WTC11 (cell line): ENCODE results near the gene FBXL14.

Experiments
- CREM ChIP-seq: sonication (generic); formaldehyde crosslinking; IDR thresholded peaks from 2 replicates; pipeline ENCODE4 v1.8.1; 2022; ENCODE audit warnings: mild to moderate bottlenecking, missing genetic modification reagents, moderate library complexity
- CTCF ChIP-seq: fragments of 200-600 bp; IDR thresholded peaks from 2 replicates; pipeline ENCODE4 v1.8.0; 2022; ENCODE audit warnings: antibody characterized with exemption
- E2F1 ChIP-seq: sonication (generic); formaldehyde crosslinking; IDR thresholded peaks from 2 replicates; pipeline ENCODE4 v1.8.0; 2022; ENCODE audit warnings: mild to moderate bottlenecking, missing genetic modification reagents
- E2F5 ChIP-seq: sonication (generic); formaldehyde crosslinking; IDR thresholded peaks from 2 replicates; pipeline ENCODE4 v1.8.1; 2022; ENCODE audit warnings: mild to moderate bottlenecking, moderate library complexity, missing genetic modification reagents
- ELF4 ChIP-seq: sonication (generic); formaldehyde crosslinking; IDR thresholded peaks from 2 replicates; pipeline ENCODE4 v1.8.1; 2022; ENCODE audit warnings: low read depth, mild to moderate bottlenecking, moderate library complexity, missing genetic modification reagents
- ESRRA ChIP-seq: sonication (generic); formaldehyde crosslinking; IDR thresholded peaks from 2 replicates; pipeline ENCODE4 v1.8.1; 2022; ENCODE audit warnings: mild to moderate bottlenecking, missing genetic modification reagents, borderline replicate concordance
- FOXP1 ChIP-seq: sonication (generic); formaldehyde crosslinking; IDR thresholded peaks from 2 replicates; pipeline ENCODE4 v1.8.0; 2022; ENCODE audit warnings: missing genetic modification reagents, mild to moderate bottlenecking, moderate library complexity, borderline replicate concordance
- HMGA2 ChIP-seq: fragments of 250-450 bp; sonication (Bioruptor Pico); IDR thresholded peaks from 2 replicates; pipeline ENCODE4 v1.4.0; 2021; ENCODE audit warnings: mild to moderate bottlenecking, moderate library complexity
- NR1H2 ChIP-seq: sonication (generic); formaldehyde crosslinking; IDR thresholded peaks from 2 replicates; pipeline ENCODE4 v1.9.0; 2021; ENCODE audit warnings: mild to moderate bottlenecking, moderate library complexity, missing genetic modification reagents
- RORB ChIP-seq: fragments of 250-450 bp; sonication (Bioruptor Pico); IDR thresholded peaks from 2 replicates; pipeline ENCODE4 v1.9.0; 2021; ENCODE audit warnings: mild to moderate bottlenecking
- SMAD3 ChIP-seq: sonication (generic); formaldehyde crosslinking; IDR thresholded peaks from 2 replicates; pipeline ENCODE4 v1.8.0; 2022; ENCODE audit warnings: missing genetic modification reagents, mild to moderate bottlenecking, borderline replicate concordance
- USF1 ChIP-seq: sonication (generic); formaldehyde crosslinking; IDR thresholded peaks from 2 replicates; pipeline ENCODE4 v1.8.0; 2022; ENCODE audit warnings: mild to moderate bottlenecking, missing genetic modification reagents
- USF2 ChIP-seq: sonication (generic); formaldehyde crosslinking; IDR thresholded peaks from 2 replicates; pipeline ENCODE4 v1.8.1; 2023; ENCODE audit warnings: mild to moderate bottlenecking, missing genetic modification reagents, moderate library complexity
- ZNF317 ChIP-seq: sonication (generic); formaldehyde crosslinking; IDR thresholded peaks from 2 replicates; pipeline ENCODE4 v1.8.1; 2023; ENCODE audit warnings: low read depth, mild to moderate bottlenecking, moderate library complexity, missing genetic modification reagents, borderline replicate concordance

GRCh38 chr12:1540690-1541089, 53.7 kb downstream of the FBXL14 start:
- TF ChIP-seq USF1 (no peak), CTCF (no peak), FOXP1 (CRISPR knock-in tag) (no peak), E2F1 (no peak), SMAD3 (no peak), ZNF317 (CRISPR knock-in tag) (no peak), ELF4 (CRISPR knock-in tag) (no peak), HMGA2 (CRISPR knock-in tag) (no peak), USF2 (no peak), E2F5 (CRISPR knock-in tag) (no peak), NR1H2 (CRISPR knock-in tag) (no peak), RORB (no peak), ESRRA (CRISPR knock-in tag) (no peak), CREM (no peak)
